Spleen (tissue), 7 donors: ENCODE measurements around the gene CRYM.

Experiments used
- POLR2AphosphoS5 ChIP-seq, 3 donors: sonication (generic); formaldehyde crosslinking; IDR thresholded peaks; one replicate each; pipeline ENCODE4 v1.5.1; 2017; ENCODE audit warnings: antibody characterized with exemption in 3 of 3
- TF ChIP-seq, protein P1 (sequence below), 11 experiments: fragments of 200-600 bp in 7 of 11; fragments of 450-650 bp in 4 of 11; sonication (generic) in 4 of 11; IDR thresholded peaks in 8 of 11; conservative IDR thresholded peaks in 3 of 11; 1 replicate in 7 of 11; 2 replicates in 4 of 11; pipeline versions ENCODE4 v1.4.0 to v1.8.0; 2016 to 2021; ENCODE audit warnings: antibody characterized with exemption in 11 of 11, inconsistent platforms in 4 of 11, mild to moderate bottlenecking in 1 of 11
- donor health status: DM: no; HTN: no; CAD: no; lungs with moderate emphysema.
- donor health status: DM: no; HTN: no; CAD: no.
- donor health status: DM: no; HTN: no; CAD: no.

DNA sequence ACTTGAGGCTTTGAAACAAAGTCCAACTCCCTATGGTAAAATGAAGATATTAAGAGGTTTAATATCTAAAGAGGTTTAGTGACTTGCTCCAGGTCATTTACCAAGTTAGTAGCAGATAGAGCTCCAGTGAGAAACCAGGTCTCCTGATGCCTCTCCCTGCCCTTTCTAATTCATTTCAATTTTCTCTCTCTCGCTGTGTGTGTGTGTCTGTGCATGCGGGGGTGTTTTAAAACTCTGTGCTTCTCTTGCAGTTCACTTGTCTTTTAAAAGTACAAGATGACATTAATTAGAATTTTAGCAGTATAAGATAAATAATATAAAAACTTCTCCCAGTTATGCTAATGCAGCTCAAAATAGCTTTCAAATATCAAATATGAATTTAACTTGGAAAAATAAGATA is 58.5 kb downstream of the CRYM start:
- TF ChIP-seq, protein P1, sequence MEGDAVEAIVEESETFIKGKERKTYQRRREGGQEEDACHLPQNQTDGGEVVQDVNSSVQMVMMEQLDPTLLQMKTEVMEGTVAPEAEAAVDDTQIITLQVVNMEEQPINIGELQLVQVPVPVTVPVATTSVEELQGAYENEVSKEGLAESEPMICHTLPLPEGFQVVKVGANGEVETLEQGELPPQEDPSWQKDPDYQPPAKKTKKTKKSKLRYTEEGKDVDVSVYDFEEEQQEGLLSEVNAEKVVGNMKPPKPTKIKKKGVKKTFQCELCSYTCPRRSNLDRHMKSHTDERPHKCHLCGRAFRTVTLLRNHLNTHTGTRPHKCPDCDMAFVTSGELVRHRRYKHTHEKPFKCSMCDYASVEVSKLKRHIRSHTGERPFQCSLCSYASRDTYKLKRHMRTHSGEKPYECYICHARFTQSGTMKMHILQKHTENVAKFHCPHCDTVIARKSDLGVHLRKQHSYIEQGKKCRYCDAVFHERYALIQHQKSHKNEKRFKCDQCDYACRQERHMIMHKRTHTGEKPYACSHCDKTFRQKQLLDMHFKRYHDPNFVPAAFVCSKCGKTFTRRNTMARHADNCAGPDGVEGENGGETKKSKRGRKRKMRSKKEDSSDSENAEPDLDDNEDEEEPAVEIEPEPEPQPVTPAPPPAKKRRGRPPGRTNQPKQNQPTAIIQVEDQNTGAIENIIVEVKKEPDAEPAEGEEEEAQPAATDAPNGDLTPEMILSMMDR (IDR thresholded peaks at IDR 0.05 in 8 of 11, conservative IDR thresholded peaks at IDR 0.05 in 3 of 11): no peak
- TF ChIP-seq POLR2AphosphoS5 (IDR thresholded peaks at IDR 0.05): no peak
